Left lung (tissue), 10 donors: Measurements from ENCODE around the gene VWDE. TPM values are rescaled to one million over a fixed set of nuclear protein-coding genes. Genes with fewer than 3 reads are reported as not detected.

Source experiments
- ATAC-seq: fragments of 200-7000 bp; cut with Tn5 transposase; one replicate; pipeline ENCODE4 v1.9.1; 2020; ENCODE audit warnings: moderate library complexity
- DNase-seq, 4 donors: peaks; one replicate each; pipeline ENCODE4 v3.0.0-alpha.2; 2013 to 2020
- H3K27ac ChIP-seq, 2 donors: fragments of 200-600 bp; sonication (generic) in 1 of 2; one replicate each; pipeline versions ENCODE4 v1.5.0 to v1.8.0; 2020 to 2021
- H3K27me3 ChIP-seq, 2 donors: fragments of 200-600 bp; sonication (generic) in 1 of 2; one replicate each; pipeline versions ENCODE4 v1.5.0 to v1.8.0; 2020 to 2021
- H3K36me3 ChIP-seq, 2 donors: fragments of 200-600 bp; sonication (generic) in 1 of 2; one replicate each; pipeline versions ENCODE4 v1.5.0 to v1.8.0; 2020 to 2021
- H3K4me1 ChIP-seq, 2 donors: fragments of 200-600 bp; one replicate each; pipeline ENCODE4 v1.8.0; 2021
- H3K4me3 ChIP-seq, 2 donors: fragments of 200-600 bp; sonication (generic) in 1 of 2; one replicate each; pipeline versions ENCODE4 v1.5.0 to v1.8.0; 2020 to 2021; ENCODE audit warnings: mild to moderate bottlenecking in 1 of 2
- H3K9me3 ChIP-seq, 2 donors: fragments of 200-600 bp; sonication (generic) in 1 of 2; one replicate each; pipeline versions ENCODE4 v1.5.0 to v1.8.0; 2020 to 2021
- CTCF ChIP-seq, 2 donors: fragments of 200-600 bp; sonication (generic) in 1 of 2; IDR thresholded peaks; one replicate each; pipeline versions ENCODE4 v1.5.0 to v1.8.0; 2021; ENCODE audit warnings: antibody characterized with exemption in 2 of 2
- intact Hi-C, 2 donors: fragments of 100-400 bp; cut with DNase I; formaldehyde crosslinking; loops; one replicate each; pipeline versions ENCODE4 v1.11.2 to v1.14.2; 2022
- polyA plus RNA-seq, 6 donors: library from polyadenylated mRNA; unstranded; fragments of 120-200 nt; gene quantifications; one replicate each; pipeline ENCODE4 v1.2.1, GENCODE V29; 2013; ENCODE audit not compliant: insufficient read length in 6 of 6
- total RNA-seq, 2 donors: library from RNA; stranded (reverse); fragmentation: NEBNext Ultra II Directional; extraction: Animal tissue kit (Norgen Biotek cat#: 25700); gene quantifications; one replicate each; pipeline ENCODE4 v1.2.1, GENCODE V29; 2021
- donor health status: DM: no; HTN: yes; CAD: no.
- donor health status: DM: no; HTN: no; CAD: no.

The VWDE gene
- total and polyA plus RNA-seq, 8 donors = 1.5 to 6.1 (median 3.6) TPM

GRCh38 chr7:12316925-12317324 is 86.7 kb downstream of the VWDE start:
- intact Hi-C loops = no loop called here
- DNase-seq = no peak

DNA sequence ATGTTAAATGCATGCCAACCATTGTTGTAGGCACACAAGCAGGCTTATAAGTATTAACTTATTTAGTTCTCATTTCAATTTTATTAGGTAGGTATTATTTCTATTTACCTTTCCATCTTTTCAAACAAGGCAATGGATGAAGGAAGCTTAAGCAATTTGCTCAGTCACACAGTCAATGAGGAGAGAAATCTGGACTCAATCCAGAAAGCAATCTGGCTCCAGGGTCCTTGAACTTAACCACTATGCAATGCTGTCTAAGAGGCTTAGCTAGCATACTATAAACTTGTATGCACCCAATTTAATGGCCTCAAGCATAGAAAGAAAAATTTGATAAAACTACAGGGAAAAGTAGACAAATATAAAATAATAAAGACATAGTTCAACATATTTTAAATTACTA is 88.6 kb downstream of the VWDE start:
- H3K4me1 ChIP-seq = no peaks in the 10 kb centered on the region
- DNase-seq (peak in 2 of 4 donors; percentile 66 to 80), ATAC-seq (peak; percentile 79)
- intact Hi-C loops = no loop called here
- no peaks in the 10 kb centered on the region for H3K9me3 ChIP-seq
- no peaks in the 10 kb centered on the region for H3K27me3 ChIP-seq
- no peak for TF ChIP-seq CTCF (IDR thresholded peaks at IDR 0.05)
- H3K27ac ChIP-seq = no peak overlapping the region
- no peaks in the 10 kb centered on the region for H3K36me3 ChIP-seq
- no peak overlapping the region for H3K4me3 ChIP-seq

More at GRCh38 chr7:12316925-12317324, 86.7 kb downstream of the VWDE start:
- no peaks in the 10 kb centered on the region for H3K27me3 ChIP-seq
- H3K4me3 ChIP-seq = no peak overlapping the region
- no peak for TF ChIP-seq CTCF (IDR thresholded peaks at IDR 0.05)
- no peaks in the 10 kb centered on the region for H3K36me3 ChIP-seq
- peak; percentile 61 for ATAC-seq
- H3K27ac ChIP-seq = no peak overlapping the region
- H3K9me3 ChIP-seq = no peaks in the 10 kb centered on the region
- H3K4me1 ChIP-seq = no peaks in the 10 kb centered on the region

GRCh38 chr7:12314199-12314598 is 89.5 kb downstream of the VWDE start:
- no peak for TF ChIP-seq CTCF (IDR thresholded peaks at IDR 0.05)
- H3K4me1 ChIP-seq = no peaks in the 10 kb centered on the region
- intact Hi-C loops = no loop called here
- H3K27ac ChIP-seq = no peak overlapping the region
- H3K27me3 ChIP-seq = no peaks in the 10 kb centered on the region
- DNase-seq (no peak), ATAC-seq (no peak)
- H3K36me3 ChIP-seq = no peaks in the 10 kb centered on the region
- H3K4me3 ChIP-seq = no peak overlapping the region
- H3K9me3 ChIP-seq = no peaks in the 10 kb centered on the region

- ATAC-seq = no peak
- no peak for TF ChIP-seq CTCF (IDR thresholded peaks at IDR 0.05)
- Histone ChIP-seq H3K9me3 (no peaks in the 10 kb centered on the region), H3K27ac (no peak overlapping the region), H3K27me3 (no peaks in the 10 kb centered on the region), H3K4me3 (no peak overlapping the region), H3K4me1 (no peaks in the 10 kb centered on the region), H3K36me3 (no peaks in the 10 kb centered on the region)
- DNase-seq = no peak
- intact Hi-C loops = no loop called here
These were observed 98.2 kb downstream of the VWDE start for GRCh38 chr7:12305502-12305901.

DNA sequence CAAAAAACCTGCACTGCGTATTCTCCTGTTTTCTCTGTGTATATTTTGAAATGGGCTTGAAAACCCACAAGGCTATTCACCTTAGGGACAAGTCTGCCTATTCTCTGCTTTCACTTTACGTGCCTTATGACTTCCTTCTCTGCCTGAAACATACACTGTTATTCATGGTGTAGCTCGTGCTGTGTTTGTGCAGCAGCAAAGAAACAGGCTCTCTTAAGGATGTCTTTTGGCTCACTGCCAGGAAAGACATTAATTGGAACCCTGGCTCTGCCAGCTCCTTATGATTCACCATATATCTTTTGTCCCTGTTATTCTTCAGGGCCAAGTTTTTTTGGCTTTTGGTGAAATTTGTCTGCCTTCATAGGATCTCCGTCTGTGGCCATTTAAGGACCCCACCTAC is 100.2 kb downstream of the VWDE start:
- no peak for TF ChIP-seq CTCF (IDR thresholded peaks at IDR 0.05)
- no peaks in the 10 kb centered on the region for H3K36me3 ChIP-seq
- H3K27me3 ChIP-seq = no peaks in the 10 kb centered on the region
- H3K4me3 ChIP-seq = no peak overlapping the region
- H3K9me3 ChIP-seq = no peaks in the 10 kb centered on the region
- ATAC-seq = no peak
- no peak for DNase-seq
- H3K4me1 ChIP-seq = no peaks in the 10 kb centered on the region
- intact Hi-C loops = no loop called here
- no peak overlapping the region for H3K27ac ChIP-seq
